ENCODE data around the gene MYO10.

The MYO10 gene

GRCh38 chr5:16695779-16696178 lies 240.3 kb downstream of the MYO10 start:
- Mint-ChIP-seq H3K9me3 (peaks cover 10% of the 10 kb centered on the region), H3K27me3 (ENCODE audit: low read depth, poor library complexity) (peaks cover 7% of the 10 kb centered on the region), H3K4me3 (no peak overlapping the region), H3K27ac (peak overlapping the region; percentile 51), H3K4me1 (peaks cover 10% of the 10 kb centered on the region), H3K36me3 (ENCODE audit: low read depth) (peaks cover 90% of the 10 kb centered on the region)
- no peak for TF ChIP-seq CTCF (IDR thresholded peaks at IDR 0.05)
- no peak for DNase-seq

GRCh38 chr5:16693879-16694278 lies 242.2 kb downstream of the MYO10 start:
- H3K4me3 Mint-ChIP-seq, result no peak overlapping the region
- peaks cover 91% of the 10 kb centered on the region for H3K36me3 Mint-ChIP-seq (ENCODE audit: low read depth)
- no peak for TF ChIP-seq CTCF (IDR thresholded peaks at IDR 0.05)
- peaks cover 27% of the 10 kb centered on the region for H3K4me1 Mint-ChIP-seq
- peaks cover 3% of the 10 kb centered on the region for H3K27me3 Mint-ChIP-seq (ENCODE audit: low read depth, poor library complexity)
- DNase-seq, result no peak
- H3K9me3 Mint-ChIP-seq, result peaks cover 10% of the 10 kb centered on the region
- peak overlapping the region; percentile 42 for H3K27ac Mint-ChIP-seq

GRCh38 chr5:16691731-16692130 lies 244.4 kb downstream of the MYO10 start:
- no peak for TF ChIP-seq CTCF (IDR thresholded peaks at IDR 0.05)
- Mint-ChIP-seq H3K9me3 (no peaks in the 10 kb centered on the region), H3K4me1 (peaks cover 43% of the 10 kb centered on the region), H3K27me3 (ENCODE audit: low read depth, poor library complexity) (peaks cover 3% of the 10 kb centered on the region), H3K27ac (peak overlapping the region; percentile 89), H3K36me3 (ENCODE audit: low read depth) (peaks cover 91% of the 10 kb centered on the region), H3K4me3 (no peak overlapping the region)
- no peak for DNase-seq

- no peaks in the 10 kb centered on the region for H3K9me3 Mint-ChIP-seq
- peak; percentile 33 for DNase-seq
- H3K4me3 Mint-ChIP-seq, result no peak overlapping the region
- peaks cover 90% of the 10 kb centered on the region for H3K36me3 Mint-ChIP-seq (ENCODE audit: low read depth)
- peaks cover 3% of the 10 kb centered on the region for H3K27me3 Mint-ChIP-seq (ENCODE audit: low read depth, poor library complexity)
- peaks cover 43% of the 10 kb centered on the region for H3K4me1 Mint-ChIP-seq
- H3K27ac Mint-ChIP-seq, result peak overlapping the region; percentile 59
- TF ChIP-seq CTCF (IDR thresholded peaks at IDR 0.05), result peak; percentile 60
Measured at GRCh38 chr5:16690243-16690852, 245.7 kb downstream of the MYO10 start.

- Mint-ChIP-seq H3K36me3 (ENCODE audit: low read depth) (peaks cover 88% of the 10 kb centered on the region), H3K27ac (peak overlapping the region; percentile 52), H3K4me1 (peaks cover 46% of the 10 kb centered on the region), H3K9me3 (no peaks in the 10 kb centered on the region), H3K27me3 (ENCODE audit: low read depth, poor library complexity) (no peaks in the 10 kb centered on the region), H3K4me3 (no peak overlapping the region)
- DNase-seq, result no peak
- no peak for TF ChIP-seq CTCF (IDR thresholded peaks at IDR 0.05)
Measured at GRCh38 chr5:16687898-16688297, 248.2 kb downstream of the MYO10 start.

GRCh38 chr5:16685069-16685468 lies 251.0 kb downstream of the MYO10 start:
- no peak for TF ChIP-seq CTCF (IDR thresholded peaks at IDR 0.05)
- DNase-seq, result no peak
- no peaks in the 10 kb centered on the region for H3K9me3 Mint-ChIP-seq
- peaks cover 97% of the 10 kb centered on the region for H3K36me3 Mint-ChIP-seq (ENCODE audit: low read depth)
- H3K4me3 Mint-ChIP-seq, result no peak overlapping the region
- H3K27me3 Mint-ChIP-seq (ENCODE audit: low read depth, poor library complexity), result no peaks in the 10 kb centered on the region
- H3K4me1 Mint-ChIP-seq, result peaks cover 53% of the 10 kb centered on the region
- no peak overlapping the region for H3K27ac Mint-ChIP-seq
